HepG2 (cell line): ENCODE data around the gene DCAF6. TPM values are rescaled to one million over a fixed set of nuclear protein-coding genes. Genes with fewer than 3 reads are reported as not detected.

ENCODE experiments used
- microRNA counts: library from miRNA; unstranded; fragments of <30 nt; microRNA quantifications from one replicate; lab custom pipeline; 2015
- microRNA-seq: library from miRNA; unstranded; fragments of <30 nt; microRNA quantifications from one replicate; pipeline ENCODE4, GENCODE V29; 2020
- polyA plus RNA-seq, 8 experiments: library from polyadenylated mRNA; depleted of rRNA in 3 of 8; stranded (reverse) in 7 of 8; unstranded in 1 of 8; fragments of >200 nt; fragmentation: Illumina TruSeq in 4 of 8; extraction: Trizol in 4 of 8; gene quantifications; 2 replicates each; pipeline versions ENCODE4 v1.2.1 to v1.2.3, GENCODE V29; 2011 to 2016; ENCODE audit warnings: low read depth in 4 of 8, missing spikeins in 1 of 8, mixed read lengths in 1 of 8; ENCODE audit not compliant: insufficient read depth in 1 of 8
- small RNA-seq, 3 experiments: library from RNA; depleted of rRNA; stranded (forward); fragments of <200 nt; gene quantifications; one replicate each; pipeline ENCODE3, GENCODE V24; 2012; ENCODE audit warnings: low read depth in 2 of 3, low replicate concordance in 1 of 3; ENCODE audit not compliant: insufficient read length in 3 of 3, insufficient read depth in 2 of 3
- total RNA-seq, 5 experiments: library from RNA; depleted of rRNA; stranded (reverse); fragments of >200 nt; fragmentation: Illumina TruSeq; extraction: Trizol; gene quantifications; 2 replicates each; pipeline ENCODE4 v1.2.3, GENCODE V29; 2016; ENCODE audit warnings: low read depth in 1 of 5

The DCAF6 gene
- total and polyA plus RNA-seq, 2 of the 13 experiments (the other 11 are each of a cell fraction or from before 2014, with no cell fraction given), result 24.7 to 33.7 TPM

MicroRNA genes within 50 kb of the gene (microRNA counts, 767-probe panel; counts per million panel counts)
- microRNA hsa-miR-1255b-5p (lab: Ali Mortazavi, UCI), result not detected

Small RNAs within 50 kb of the gene (microRNA-seq; reads per million reads assigned to microRNA genes)
- gene MIR1255B2, result not detected

Small RNAs within 50 kb of the gene (small RNA-seq; reads per million reads assigned to genes)
- 0 reads per million in 3 experiments for gene MIR1255B2

Other genes starting within 250 kb of the DCAF6 start
- gene MPZL1, start 214.7 kb upstream of the DCAF6 start, total RNA-seq (2016; rRNA removed; fragmentation: Illumina TruSeq; extraction: Trizol), result 43.9 and 68.7 TPM in 2 replicates
- gene MPZL1, start 214.7 kb upstream of the DCAF6 start, polyA plus RNA-seq (2011; rRNA removed), result 38.0 and 40.1 TPM in 2 replicates
- 0.02 and 0.03 TPM in 2 replicates for gene ADCY10, start 22.5 kb upstream of the DCAF6 start, total RNA-seq (2016; rRNA removed; fragmentation: Illumina TruSeq; extraction: Trizol)
- 0.03 TPM in 1 of 2 replicates, not detected in the other for gene ADCY10, start 22.5 kb upstream of the DCAF6 start, polyA plus RNA-seq (2011; rRNA removed)
- gene MPC2, start 389 bp downstream of the DCAF6 start, total RNA-seq (2016; rRNA removed; fragmentation: Illumina TruSeq; extraction: Trizol), result 136 and 167 TPM in 2 replicates
- 30.6 and 38.8 TPM in 2 replicates for gene MPC2, start 389 bp downstream of the DCAF6 start, polyA plus RNA-seq (2011; rRNA removed)
- gene GPR161, start 200.2 kb downstream of the DCAF6 start, total RNA-seq (2016; rRNA removed; fragmentation: Illumina TruSeq; extraction: Trizol), result 0.08 and 0.35 TPM in 2 replicates
- gene GPR161, start 200.2 kb downstream of the DCAF6 start, polyA plus RNA-seq (2011; rRNA removed), result 0.13 TPM in 2 replicates
- 22.8 and 33.5 TPM in 2 replicates for gene TIPRL, start 242.3 kb downstream of the DCAF6 start, total RNA-seq (2016; rRNA removed; fragmentation: Illumina TruSeq; extraction: Trizol)
- 7.6 and 10.1 TPM in 2 replicates for gene TIPRL, start 242.3 kb downstream of the DCAF6 start, polyA plus RNA-seq (2011; rRNA removed)